Kidney (tissue), 14 donors: ENCODE measurements around the gene ACSL4. TPM values are rescaled to one million over a fixed set of nuclear protein-coding genes. Genes with fewer than 3 reads are reported as not detected.

Experiments
- DNase-seq, 5 donors: peaks; one replicate each; pipeline ENCODE4 v3.0.0-alpha.2; 2013 to 2020
- FAIRE-seq: peaks from 2 replicates; lab custom pipeline; 2012; peaks lifted over from hg19 to GRCh38; lab: Jason Lieb, UNC
- H3K27ac ChIP-seq, 2 donors: one replicate each; pipeline ENCODE4 v1.7.0; 2013; ENCODE audit warnings: low read depth in 2 of 2, low read length in 2 of 2, inconsistent platforms in 1 of 2
- H3K27me3 ChIP-seq: one replicate; pipeline ENCODE4 v1.7.1; 2013; ENCODE audit warnings: low read length, inconsistent platforms; ENCODE audit not compliant: control insufficient read depth, insufficient read depth
- H3K36me3 ChIP-seq, 3 donors: one replicate each; pipeline versions ENCODE4 v1.7.0 to v1.7.1; 2013; ENCODE audit warnings: low read length in 3 of 3, control low read depth in 1 of 3, inconsistent platforms in 1 of 3; ENCODE audit not compliant: insufficient read depth in 3 of 3, control insufficient read depth in 2 of 3
- H3K4me1 ChIP-seq, 3 donors: one replicate each; pipeline versions ENCODE4 v1.7.0 to v1.7.1; 2013; ENCODE audit warnings: low read length in 3 of 3, inconsistent platforms in 1 of 3, low read depth in 1 of 3; ENCODE audit not compliant: control insufficient read depth in 2 of 3, insufficient read depth in 2 of 3
- H3K4me3 ChIP-seq, 3 donors: one replicate each; pipeline versions ENCODE4 v1.7.0 to v1.8.1; 2013; ENCODE audit warnings: low read length in 3 of 3, control low read depth in 1 of 3, inconsistent platforms in 1 of 3
- H3K9ac ChIP-seq, 3 donors: one replicate each; pipeline versions ENCODE4 v1.7.0 to v1.7.1; 2013; ENCODE audit warnings: low read length in 3 of 3, control low read depth in 1 of 3, inconsistent platforms in 1 of 3
- H3K9me3 ChIP-seq, 3 donors: one replicate each; pipeline versions ENCODE4 v1.7.0 to v1.7.1; 2013; ENCODE audit warnings: low read length in 3 of 3, control low read depth in 1 of 3, inconsistent platforms in 1 of 3; ENCODE audit not compliant: control insufficient read depth in 2 of 3, insufficient read depth in 1 of 3
- CTCF ChIP-seq: IDR thresholded peaks from 3 replicates; pipeline ENCODE4 v1.5.1; 2012; ENCODE audit warnings: mild to moderate bottlenecking, moderate library complexity, borderline replicate concordance; ENCODE audit not compliant: insufficient read depth; ENCODE audit errors: extremely low read depth
- intact Hi-C: fragments of 100-400 bp; cut with DNase I; formaldehyde crosslinking; loops from one replicate; pipeline ENCODE4 v1.11.1; 2022
- polyA plus RNA-seq: library from polyadenylated mRNA; stranded (reverse); fragments of 350-450 nt; fragmentation: Illumina TruSeq; extraction: RNeasy Lipid Tissue Mini Kit (QIAGEN cat#74804); gene quantifications from one replicate; pipeline ENCODE4 v1.2.3, GENCODE V29; 2014; ENCODE audit warnings: low read depth, low replicate concordance; ENCODE audit not compliant: insufficient read depth
- total RNA-seq: library from RNA; stranded (reverse); fragmentation: NEBNext Ultra II Directional; extraction: Animal tissue kit (Norgen Biotek cat#: 25700); gene quantifications from one replicate; pipeline ENCODE4 v1.2.1, GENCODE V29; 2021
- donor health status: control.
- donor health status: control.
- donor health status: control.
- donor health status: control.
- donor health status: control.
- donor health status: DM: yes; HTN: yes; CAD: no.
- donor health status: Normal renal cell carcinoma (clear cell type).

Gene ACSL4
- total and polyA plus RNA-seq, 2 donors from 2014 or later = 34.0 to 205 TPM

- no peak overlapping the region for H3K4me3 ChIP-seq
- FAIRE-seq = no peak
- H3K4me1 ChIP-seq = peaks cover 0 to 2% (median 0%) of the 10 kb centered on the region in 3 donors
- intact Hi-C loops = no loop called here
- no peak for TF ChIP-seq CTCF
- peak overlapping the region in 1 of 2 donors; percentile 54 for H3K27ac ChIP-seq
- peak in 4 of 5 donors; percentile 48 to 83 (median 68) for DNase-seq
- no peaks in the 10 kb centered on the region for H3K9me3 ChIP-seq
- no peaks in the 10 kb centered on the region for H3K36me3 ChIP-seq
- no peaks in the 10 kb centered on the region for H3K27me3 ChIP-seq
- H3K9ac ChIP-seq = no peak overlapping the region
Observed at GRCh38 chrX:109709129-109709631, 23.9 kb downstream of the ACSL4 start.

- TF ChIP-seq CTCF = no peak
- intact Hi-C loops = no loop called here
- Histone ChIP-seq H3K36me3 (no peaks in the 10 kb centered on the region), H3K9ac (no peak overlapping the region), H3K27ac (no peak overlapping the region), H3K4me3 (no peak overlapping the region), H3K27me3 (no peaks in the 10 kb centered on the region), H3K9me3 (no peaks in the 10 kb centered on the region), H3K4me1 (no peaks in the 10 kb centered on the region)
- FAIRE-seq = no peak
- DNase-seq = no peak
Observed at GRCh38 chrX:109707720-109708119, 25.3 kb downstream of the ACSL4 start.

GRCh38 chrX:109707319-109707718, 25.7 kb downstream of the ACSL4 start:
- Histone ChIP-seq H3K36me3 (no peaks in the 10 kb centered on the region), H3K27me3 (no peaks in the 10 kb centered on the region), H3K4me1 (no peaks in the 10 kb centered on the region), H3K27ac (no peak overlapping the region), H3K9ac (no peak overlapping the region), H3K9me3 (no peaks in the 10 kb centered on the region), H3K4me3 (no peak overlapping the region)
- FAIRE-seq = no peak
- intact Hi-C loops = no loop called here
- DNase-seq = no peak
- TF ChIP-seq CTCF = no peak

- H3K9me3 ChIP-seq = no peaks in the 10 kb centered on the region
- H3K4me1 ChIP-seq = no peaks in the 10 kb centered on the region
- DNase-seq (no peak), FAIRE-seq (no peak)
- TF ChIP-seq CTCF = no peak
- no peak overlapping the region for H3K9ac ChIP-seq
- intact Hi-C loops = no loop called here
- H3K36me3 ChIP-seq = no peaks in the 10 kb centered on the region
- no peak overlapping the region for H3K4me3 ChIP-seq
- H3K27me3 ChIP-seq = no peaks in the 10 kb centered on the region
- no peak overlapping the region for H3K27ac ChIP-seq
Observed at GRCh38 chrX:109704563-109704962, 28.5 kb downstream of the ACSL4 start.
